ENCODE measurements around the gene NEDD8.

The NEDD8 gene

GRCh38 chr14:24232121-24232644, at the start of gene NEDD8:
NEDD8 (minus strand) TSS chr14:24232367; CDS start chr14:24232267, 100 bp downstream.
- DNase-seq (ENCODE audit: low spot score): peak; percentile 87

GRCh38 chr14:24281636-24282035, 49.5 kb upstream of the NEDD8 start:
- no peak for DNase-seq (ENCODE audit: low spot score)

- no peak for DNase-seq (ENCODE audit: low spot score)
These were observed 48.8 kb upstream of the NEDD8 start for GRCh38 chr14:24280797-24281460.

GRCh38 chr14:24279301-24280186, 47.4 kb upstream of the NEDD8 start:
- DNase-seq (ENCODE audit: low spot score): peak; percentile 56

DNA sequence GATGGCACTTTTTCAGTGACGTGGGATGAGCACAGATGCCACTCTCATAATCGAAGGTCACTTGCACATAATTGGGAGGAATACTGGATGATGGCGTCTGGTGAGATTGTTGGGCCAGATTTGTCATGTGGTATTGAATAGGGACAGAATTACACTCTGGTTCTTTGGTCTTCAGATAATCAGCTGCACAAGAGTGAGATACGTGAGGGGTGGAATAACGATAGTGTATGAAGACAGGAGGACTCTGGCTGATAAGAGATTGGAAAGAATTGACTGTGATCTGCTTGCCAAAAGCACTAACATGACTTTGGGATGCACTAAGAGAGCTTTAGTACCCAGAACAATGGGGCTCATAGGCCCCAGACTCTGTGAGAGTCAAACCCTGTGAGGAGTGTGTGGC, 46.3 kb upstream of the NEDD8 start:
- DNase-seq (ENCODE audit: low spot score): no peak

GRCh38 chr14:24277606-24278321, 45.6 kb upstream of the NEDD8 start:
- DNase-seq (ENCODE audit: low spot score): no peak

DNA sequence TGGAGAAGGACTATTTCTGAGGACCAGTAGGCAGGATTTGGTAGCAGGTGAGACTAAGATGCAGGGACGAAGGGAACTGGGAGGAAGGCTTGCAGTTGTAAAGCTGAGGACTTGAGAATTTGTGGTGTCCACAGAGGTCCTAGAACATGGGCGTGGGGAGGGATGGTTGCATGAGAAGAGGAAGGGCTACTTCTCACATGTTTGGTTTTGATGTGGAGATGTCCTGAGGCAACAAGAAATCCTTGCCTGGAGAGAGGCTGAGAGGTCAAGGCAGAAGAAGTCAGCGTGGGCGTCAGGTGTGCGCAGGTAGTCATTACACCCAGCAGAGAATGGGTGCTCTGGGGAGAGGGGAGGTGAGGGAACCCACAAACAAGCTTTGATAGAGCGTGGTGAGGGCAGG, 44.9 kb upstream of the NEDD8 start:
- DNase-seq (ENCODE audit: low spot score): no peak

DNA sequence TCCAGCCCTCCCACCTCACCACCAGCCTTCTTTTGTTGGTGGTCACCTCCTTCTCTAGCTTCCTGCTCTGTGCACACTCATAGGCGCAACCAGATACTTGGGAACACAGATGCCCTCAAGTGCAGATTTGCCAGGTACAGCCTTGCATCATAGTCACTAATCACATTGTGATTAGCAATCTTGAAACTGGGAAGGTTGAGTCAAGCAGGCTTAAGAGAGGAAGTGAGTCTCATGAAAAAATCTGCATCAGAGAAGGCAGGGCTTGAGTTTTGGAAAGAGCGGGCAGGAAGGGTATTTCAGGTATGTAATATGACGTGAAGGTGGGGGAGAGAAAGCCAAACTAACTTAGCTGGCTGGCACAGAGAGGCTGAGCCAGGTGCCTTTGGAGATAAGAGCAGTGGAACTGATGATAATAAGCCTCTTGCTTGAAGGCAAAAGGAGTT, 42.0 kb upstream of the NEDD8 start:
- DNase-seq (ENCODE audit: low spot score): peak; percentile 53

DNA sequence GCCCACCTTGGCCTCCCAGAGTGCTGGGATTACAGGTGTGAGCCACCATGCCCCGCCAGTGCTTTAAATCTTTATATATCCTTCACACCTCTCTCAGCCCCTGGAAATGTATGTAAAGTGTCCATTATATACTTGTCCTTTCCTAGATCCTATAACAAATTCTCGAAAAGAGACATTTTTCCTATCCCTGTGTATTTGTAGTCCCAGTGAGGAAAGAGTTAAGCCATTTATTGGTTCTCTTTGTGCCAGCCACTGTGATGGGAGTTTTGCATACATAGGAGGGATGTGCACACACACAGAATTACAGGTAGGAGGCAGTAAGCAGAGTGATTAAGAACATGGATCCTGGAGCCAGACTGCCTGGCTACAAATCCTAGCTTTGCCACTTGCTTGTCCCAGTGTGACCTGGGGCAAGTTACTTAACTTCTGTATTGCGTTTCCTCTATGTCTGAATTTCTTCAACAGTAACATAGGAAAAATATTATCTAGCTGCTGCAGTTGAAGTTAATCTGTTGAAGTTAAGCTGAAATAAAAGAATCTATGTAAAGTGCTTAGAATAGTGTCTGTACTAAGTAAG, 41.3 kb upstream of the NEDD8 start:
- no peak for DNase-seq (ENCODE audit: low spot score)

DNA sequence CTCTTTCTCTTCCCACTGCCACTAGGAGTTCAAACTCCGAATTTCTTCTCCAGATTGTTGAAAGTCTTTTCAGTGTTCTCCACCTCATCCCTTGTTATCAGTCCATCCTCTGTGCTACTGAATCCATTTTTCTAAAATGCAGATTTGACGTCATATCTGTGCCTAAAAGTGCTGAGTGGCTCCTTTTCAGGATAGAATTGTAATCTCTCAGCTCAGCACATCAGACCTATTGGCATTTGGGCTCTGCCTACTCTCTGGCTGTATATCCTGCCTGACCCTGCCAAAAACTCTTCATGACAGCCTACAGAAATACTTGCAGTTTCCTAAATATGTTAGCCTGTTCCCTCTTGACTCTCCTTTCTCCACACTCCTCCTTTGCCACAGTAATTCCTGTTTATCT, 40.3 kb upstream of the NEDD8 start:
- DNase-seq (ENCODE audit: low spot score): no peak

GRCh38 chr14:24271834-24272263, 39.7 kb upstream of the NEDD8 start:
- no peak for DNase-seq (ENCODE audit: low spot score)

GRCh38 chr14:24271134-24271833, 39.1 kb upstream of the NEDD8 start, which contains the start of gene RABGGTA:
RABGGTA (minus strand) TSS chr14:24271597; CDS start chr14:24271115, 482 bp downstream.
- DNase-seq (ENCODE audit: low spot score): peak; percentile 93

GRCh38 chr14:24270537-24271133, 38.5 kb upstream of the NEDD8 start:
- no peak for DNase-seq (ENCODE audit: low spot score)

DNA sequence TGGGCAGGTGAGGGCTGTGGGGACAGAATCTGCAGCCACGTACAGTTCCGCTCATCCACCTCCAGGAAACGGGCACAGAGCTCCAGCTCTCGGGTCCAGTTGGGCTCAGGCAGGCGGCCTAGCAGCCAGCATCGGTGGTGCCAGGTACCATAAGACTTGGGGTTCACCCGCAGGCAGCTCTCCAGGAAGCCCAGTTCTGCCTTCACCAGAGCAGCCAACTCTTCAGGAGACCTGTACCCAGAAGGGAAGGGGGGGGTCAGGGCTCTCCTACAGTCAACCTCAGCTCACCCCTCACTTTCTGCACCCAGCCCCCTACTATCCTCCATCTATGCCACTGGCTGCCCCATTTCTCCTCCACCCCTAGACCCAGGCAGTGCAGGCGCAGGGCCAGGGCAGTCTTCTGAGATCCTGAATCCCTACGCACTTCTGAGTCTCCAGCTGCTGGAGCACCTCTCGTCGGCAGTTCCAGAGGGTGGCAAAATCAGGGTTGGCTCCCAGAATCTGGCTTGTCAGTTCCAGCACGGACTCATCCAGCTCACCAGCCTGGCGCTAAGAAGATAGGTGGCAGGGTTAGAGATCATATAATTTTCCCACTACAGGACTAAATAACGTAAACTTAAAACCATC, 37.9 kb upstream of the NEDD8 start:
- no peak for DNase-seq (ENCODE audit: low spot score)

GRCh38 chr14:24269368-24269767, 37.2 kb upstream of the NEDD8 start:
- DNase-seq (ENCODE audit: low spot score): no peak

- no peak for DNase-seq (ENCODE audit: low spot score)
These were observed 36.1 kb upstream of the NEDD8 start for GRCh38 chr14:24268225-24268624.

- DNase-seq (ENCODE audit: low spot score): no peak
These were observed 35.3 kb upstream of the NEDD8 start for GRCh38 chr14:24267516-24267915.

GRCh38 chr14:24266344-24267244, 34.4 kb upstream of the NEDD8 start:
- no peak for DNase-seq (ENCODE audit: low spot score)

GRCh38 chr14:24264298-24264697, 32.1 kb upstream of the NEDD8 start:
- DNase-seq (ENCODE audit: low spot score): no peak

Data from CD4-positive, alpha-beta T cell treated with Interleukin-6 at 100 ng/mL for 8 hours (primary cell).